Measurements from ENCODE around the gene HOXC11.

HOXC11 gene

DNA sequence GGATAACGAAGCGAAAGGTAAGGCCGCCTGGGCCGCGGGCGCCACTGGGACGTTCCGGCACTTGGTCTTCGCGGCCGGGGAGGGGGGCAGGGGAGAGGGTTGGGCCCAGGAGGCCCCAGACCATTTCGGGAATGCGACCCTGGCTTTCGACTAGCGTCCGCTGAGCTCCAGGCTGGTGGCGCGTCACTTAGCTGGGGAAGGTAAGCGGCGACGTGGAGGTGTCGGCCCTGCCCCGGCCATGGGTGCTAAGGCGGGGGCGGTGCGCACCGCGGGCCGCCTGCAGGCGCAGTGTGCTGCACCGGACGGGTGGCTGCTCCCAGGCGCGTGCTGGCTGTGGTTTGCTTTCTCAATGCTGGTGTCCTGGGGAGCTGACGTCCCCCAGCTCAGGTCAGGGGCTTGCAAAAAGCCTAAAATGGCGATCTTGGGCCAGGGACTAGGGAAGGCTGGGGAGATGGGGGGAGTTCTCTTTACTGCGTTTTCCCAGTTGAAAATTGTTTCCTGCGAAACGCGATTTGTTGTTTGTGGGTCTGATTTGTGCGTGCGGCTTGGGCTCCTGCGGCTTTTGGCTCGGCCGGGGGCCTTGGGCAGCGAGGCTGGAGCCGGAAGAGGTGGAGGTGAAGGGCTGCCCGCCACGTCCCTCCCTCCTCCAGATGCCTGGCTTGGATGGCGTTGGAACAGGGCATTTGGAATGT lies 13.2 kb downstream of the HOXC11 start:
- DNase-seq (ENCODE audit: low spot score): no peak

- no peak for DNase-seq (ENCODE audit: low spot score)
Observed at GRCh38 chr12:53986686-53987483, 14.0 kb downstream of the HOXC11 start.

GRCh38 chr12:53987787-53988230 lies 14.9 kb downstream of the HOXC11 start:
- DNase-seq (ENCODE audit: low spot score): no peak

- DNase-seq (ENCODE audit: low spot score): no peak
Observed at GRCh38 chr12:53988541-53989226, 15.8 kb downstream of the HOXC11 start.

DNA sequence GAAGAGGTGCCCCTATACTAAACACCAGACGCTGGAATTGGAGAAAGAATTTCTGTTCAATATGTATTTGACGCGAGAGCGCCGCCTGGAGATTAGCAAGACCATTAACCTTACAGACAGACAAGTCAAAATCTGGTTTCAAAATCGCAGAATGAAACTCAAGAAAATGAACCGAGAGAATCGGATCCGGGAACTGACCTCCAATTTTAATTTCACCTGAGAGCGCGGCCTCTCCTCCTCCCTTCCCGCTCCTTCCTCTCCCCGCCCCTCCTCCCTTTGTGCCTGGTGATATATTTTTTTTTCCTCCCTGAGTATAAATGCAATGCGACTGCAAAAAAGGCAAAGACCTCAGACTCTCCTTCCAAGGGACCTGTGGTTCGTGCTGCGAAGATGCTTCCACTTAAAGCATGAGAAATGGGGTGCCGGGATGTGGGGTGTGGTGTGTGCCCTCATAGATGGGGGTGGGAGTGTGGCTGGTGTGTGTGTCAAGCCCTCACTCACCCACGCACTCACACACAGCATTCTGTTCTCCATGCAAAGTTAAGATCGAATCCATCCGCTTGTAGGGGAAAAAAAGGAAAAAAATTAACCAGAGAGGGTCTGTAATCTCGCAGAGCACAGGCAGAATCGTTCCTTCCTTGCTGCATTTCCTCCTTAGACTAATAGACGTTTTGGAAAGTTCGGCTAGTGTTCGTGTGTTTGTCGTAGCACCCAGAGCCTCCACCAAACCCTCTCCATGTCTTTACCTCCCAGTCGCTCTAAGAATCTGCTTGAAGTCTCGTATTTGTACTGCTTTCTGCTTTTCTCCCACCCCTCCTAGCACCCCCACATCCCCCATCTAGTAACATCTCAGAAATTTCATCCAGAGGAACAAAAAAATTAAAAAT lies 16.5 kb downstream of the HOXC11 start:
- peak; percentile 45 for DNase-seq (ENCODE audit: low spot score)

DNA sequence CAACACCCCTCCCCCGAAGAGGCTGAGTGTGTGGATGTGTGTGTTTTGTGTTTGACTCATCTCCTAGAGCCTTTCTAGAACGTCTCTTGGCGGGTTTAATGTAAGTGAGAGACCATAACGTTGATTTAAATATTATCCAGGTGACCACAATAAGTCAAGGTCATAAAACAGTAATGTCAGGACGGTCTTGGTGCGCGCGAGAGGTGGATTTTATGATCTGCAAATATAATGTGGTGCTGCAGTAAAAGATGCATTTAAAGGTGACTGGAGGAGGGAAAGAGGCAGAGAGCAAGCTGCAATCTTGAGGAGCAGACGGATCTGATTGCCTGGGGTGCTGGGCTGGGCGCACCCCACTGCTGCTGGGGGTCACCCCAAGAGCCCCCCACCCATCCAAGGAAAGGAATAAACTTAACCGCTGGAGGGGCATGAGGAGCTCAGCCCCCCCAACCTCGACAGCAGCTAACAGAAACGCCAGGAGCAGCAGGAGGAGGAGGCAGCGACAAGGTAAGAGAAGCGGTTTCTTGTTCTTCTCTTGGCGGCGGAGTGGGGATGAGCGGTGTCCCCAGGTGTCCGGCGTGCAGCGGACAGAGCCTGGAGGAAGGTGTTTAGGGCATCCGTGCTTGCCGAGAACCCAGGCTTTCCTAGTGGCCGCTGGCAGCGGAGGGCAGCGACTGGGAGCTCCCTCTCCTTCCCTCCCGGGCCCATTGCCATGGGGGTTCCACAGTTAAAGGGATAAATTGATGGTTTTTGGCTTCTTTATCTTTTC lies 17.6 kb downstream of the HOXC11 start:
- no peak for DNase-seq (ENCODE audit: low spot score)

GRCh38 chr12:53991077-53991460 lies 18.1 kb downstream of the HOXC11 start:
- no peak for DNase-seq (ENCODE audit: low spot score)

- no peak for DNase-seq (ENCODE audit: low spot score)
Observed at GRCh38 chr12:53992377-53992889, 19.5 kb downstream of the HOXC11 start.

GRCh38 chr12:53993162-53994008 lies 20.5 kb downstream of the HOXC11 start:
- DNase-seq (ENCODE audit: low spot score): no peak

- no peak for DNase-seq (ENCODE audit: low spot score)
Observed at GRCh38 chr12:53994009-53994263, 21.0 kb downstream of the HOXC11 start.

- no peak for DNase-seq (ENCODE audit: low spot score)
Observed at GRCh38 chr12:53994264-53995001, 21.5 kb downstream of the HOXC11 start.

GRCh38 chr12:53995002-53995377 lies 22.1 kb downstream of the HOXC11 start:
- no peak for DNase-seq (ENCODE audit: low spot score)

- DNase-seq (ENCODE audit: low spot score): no peak
Observed at GRCh38 chr12:53995378-53996239, 22.7 kb downstream of the HOXC11 start.

GRCh38 chr12:53996240-53997203 lies 23.6 kb downstream of the HOXC11 start:
- no peak for DNase-seq (ENCODE audit: low spot score)

DNA sequence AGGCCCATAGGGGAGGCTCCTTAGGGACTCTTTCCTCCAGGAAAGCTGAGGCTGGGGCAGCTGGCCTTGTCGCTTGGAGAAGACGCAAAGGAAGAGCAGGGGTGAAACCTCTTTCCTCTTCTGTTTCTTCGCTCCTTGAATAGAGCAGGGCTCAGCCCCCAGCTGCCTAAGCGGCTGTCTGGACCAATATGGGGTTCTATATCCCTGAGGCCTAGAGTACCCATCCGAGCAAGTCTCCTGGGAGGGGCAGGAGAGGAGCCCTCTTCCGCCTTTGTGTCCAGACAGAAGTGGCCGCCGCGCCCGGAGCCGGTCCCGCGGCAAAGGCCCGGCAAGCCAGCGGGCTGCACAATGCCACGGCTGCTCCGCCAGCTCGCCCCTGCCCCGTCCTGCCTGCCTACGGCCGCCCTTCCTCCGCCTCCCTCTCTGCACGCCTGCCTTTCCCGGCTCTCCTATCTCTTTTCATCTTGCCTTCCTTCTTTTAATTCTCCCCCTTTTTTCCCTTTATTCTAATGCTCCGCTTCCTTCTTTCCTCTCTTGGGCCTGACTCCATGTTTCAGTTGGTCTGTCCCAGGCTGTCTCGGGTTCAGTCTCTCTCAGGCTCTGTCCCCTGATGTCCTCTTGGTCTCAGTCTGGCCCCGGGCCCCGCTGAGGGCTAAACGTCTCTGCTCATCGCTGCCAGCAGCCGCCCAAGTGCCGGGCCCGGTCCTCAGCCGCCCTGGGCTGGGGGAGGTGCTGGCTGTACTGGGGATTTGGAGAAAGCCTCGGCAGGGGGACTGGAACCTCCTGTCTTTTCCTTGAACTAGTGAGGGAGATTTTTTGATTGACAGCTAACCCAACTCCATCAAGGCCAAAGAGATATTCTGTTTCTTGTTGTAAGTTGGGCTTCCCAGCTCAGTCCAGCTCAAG lies 24.5 kb downstream of the HOXC11 start:
- no peak for DNase-seq (ENCODE audit: low spot score)

Data from COLO829 (cell line).